ENCODE measurements around the gene SFXN1.
A peak's percentile ranks its signal among the peaks of the same experiment; 100 is the strongest.
"Not testable (repeated sequence)": the region's sequence is repeated elsewhere in the genome, so short reads cannot be mapped to it uniquely, and the experiment has no call there.

Gene SFXN1

DNA sequence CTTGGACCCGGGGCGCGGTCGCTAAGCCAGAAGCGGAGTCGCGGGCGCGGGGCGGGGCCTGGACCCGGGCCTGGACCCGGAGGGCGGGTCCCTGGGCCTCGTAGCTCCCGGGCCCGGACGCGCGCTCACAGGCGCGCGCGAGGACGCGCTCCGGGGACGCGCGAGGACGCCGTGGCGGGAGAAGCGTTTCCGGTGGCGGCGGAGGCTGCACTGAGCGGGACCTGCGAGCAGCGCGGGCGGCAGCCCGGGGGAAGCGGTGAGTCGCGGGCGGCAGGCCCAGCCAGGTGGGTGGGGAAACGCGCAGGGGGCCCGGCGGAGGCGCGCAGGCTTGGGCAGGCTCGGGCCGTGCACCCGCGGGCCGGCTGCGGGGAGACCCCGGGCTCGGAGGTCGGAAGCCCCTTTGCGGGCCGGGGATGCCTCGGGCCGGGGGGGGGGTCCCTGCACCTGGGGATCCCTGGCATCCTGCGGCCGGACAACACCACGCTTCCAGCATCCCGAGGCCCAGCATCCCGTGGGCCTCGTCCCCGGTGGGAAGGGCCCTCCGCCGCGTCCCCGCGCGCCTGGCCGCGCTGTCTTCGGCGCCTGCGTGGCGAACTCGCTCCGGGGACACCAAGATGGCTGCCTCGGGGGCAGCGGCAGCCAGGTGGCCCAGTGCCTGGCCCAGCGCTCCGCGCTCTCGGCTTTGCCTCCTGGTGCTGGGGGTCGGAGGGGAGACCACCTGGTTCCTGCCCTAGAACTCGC lies at the start of gene SFXN1:
TSS of gene SFXN1 (plus strand) at position 177 of the 741 bp plus-strand sequence. CDS start 13,544 bp downstream, outside the sequence.
- DNase-seq, result peak; percentile 68

DNA sequence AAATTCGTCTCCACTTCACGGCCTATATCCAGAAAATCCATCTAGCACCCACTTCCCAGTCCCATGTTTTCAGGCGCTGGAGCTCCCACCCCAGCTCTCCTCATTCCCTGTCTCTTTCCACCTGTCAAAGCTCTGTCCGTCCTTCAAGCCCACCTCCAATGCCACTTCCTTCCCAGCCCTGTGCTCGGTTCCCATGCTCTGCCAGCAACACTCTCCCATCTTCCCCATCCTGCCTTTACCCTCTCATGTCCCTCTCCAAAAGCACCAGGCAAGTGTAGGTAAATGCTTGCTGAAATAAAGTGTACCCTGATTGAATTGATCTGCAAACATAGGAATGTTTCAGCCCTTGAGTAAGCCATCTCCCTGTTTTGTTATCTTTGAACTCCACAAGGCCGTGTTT lies 43.6 kb upstream of the SFXN1 start:
- DNase-seq, result no peak

- DNase-seq, result no peak
Observed at GRCh38 chr5:175436359-175436758, 42.0 kb upstream of the SFXN1 start.

DNA sequence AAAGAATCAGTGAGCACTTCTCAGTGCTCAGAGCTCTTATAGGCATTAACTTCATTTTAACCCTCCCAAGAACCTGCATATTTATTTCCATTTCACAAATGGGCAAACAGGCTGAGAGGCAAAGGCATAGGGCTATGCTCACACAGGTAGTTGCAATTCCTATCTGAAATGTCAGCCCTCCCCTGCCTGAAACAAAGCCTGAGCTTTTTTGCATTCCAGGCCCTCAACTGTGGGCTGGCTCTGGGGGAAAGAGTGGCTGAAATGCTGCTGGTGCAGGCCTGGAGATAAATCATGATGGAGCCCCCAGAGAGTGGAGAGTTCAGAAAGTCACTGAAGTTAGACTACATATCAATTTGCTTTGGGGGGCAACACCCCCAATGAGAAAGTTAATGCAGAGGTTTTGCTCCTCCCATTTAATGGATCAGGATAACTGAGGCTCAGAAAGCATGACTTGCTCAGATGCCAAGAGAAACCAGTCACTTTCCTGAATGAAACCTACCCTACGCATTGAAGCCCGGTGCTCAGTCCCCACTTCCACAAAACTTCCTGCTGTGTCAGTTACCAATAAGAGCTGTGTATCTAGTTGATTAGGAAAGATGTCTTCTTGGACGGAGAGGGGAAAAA lies 40.0 kb upstream of the SFXN1 start:
- no peak for DNase-seq

DNA sequence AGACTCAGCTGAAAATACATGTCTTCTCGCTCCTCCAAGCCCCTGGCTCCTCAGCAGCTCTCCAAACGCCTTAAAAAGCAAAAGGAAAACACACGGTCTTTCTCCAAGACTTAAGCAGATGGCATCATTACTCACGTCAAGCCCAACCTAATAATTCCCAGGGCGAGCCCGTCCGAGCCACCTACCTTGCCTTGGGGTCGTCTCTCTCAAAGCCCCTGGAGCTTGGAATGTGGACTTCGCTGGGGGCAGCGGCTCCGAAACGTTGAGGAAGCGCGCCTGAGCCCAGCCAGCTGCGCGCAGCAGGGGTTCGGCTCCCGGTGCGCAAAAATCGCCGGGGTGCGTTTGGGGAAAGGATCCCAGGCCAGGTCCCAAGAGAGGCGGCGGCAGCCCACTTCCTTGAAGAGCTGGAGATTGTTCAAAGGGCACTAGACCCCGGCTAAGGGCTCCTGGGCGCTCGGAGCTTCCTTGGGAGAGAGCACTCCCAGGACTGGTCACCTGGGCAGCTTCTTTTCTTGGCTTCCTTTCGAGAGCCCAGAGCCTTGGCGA lies 34.8 kb upstream of the SFXN1 start:
- DNase-seq, result no peak

- peak; percentile 38 for DNase-seq
Observed at GRCh38 chr5:175444060-175444904, 34.1 kb upstream of the SFXN1 start, which contains the start of gene DRD1. Gene DRD1, minus strand, starts transcription at chr5:175444182. Its CDS starts 1,083 bp downstream, at chr5:175443099.

GRCh38 chr5:175444905-175445456 lies 33.4 kb upstream of the SFXN1 start:
- no peak for DNase-seq

- not testable (repeated sequence) for DNase-seq
Observed at GRCh38 chr5:175446378-175446777, 32.0 kb upstream of the SFXN1 start.

GRCh38 chr5:175447571-175447970 lies 30.8 kb upstream of the SFXN1 start:
- no peak for DNase-seq

GRCh38 chr5:175448276-175448675 lies 30.1 kb upstream of the SFXN1 start:
- DNase-seq, result no peak

DNA sequence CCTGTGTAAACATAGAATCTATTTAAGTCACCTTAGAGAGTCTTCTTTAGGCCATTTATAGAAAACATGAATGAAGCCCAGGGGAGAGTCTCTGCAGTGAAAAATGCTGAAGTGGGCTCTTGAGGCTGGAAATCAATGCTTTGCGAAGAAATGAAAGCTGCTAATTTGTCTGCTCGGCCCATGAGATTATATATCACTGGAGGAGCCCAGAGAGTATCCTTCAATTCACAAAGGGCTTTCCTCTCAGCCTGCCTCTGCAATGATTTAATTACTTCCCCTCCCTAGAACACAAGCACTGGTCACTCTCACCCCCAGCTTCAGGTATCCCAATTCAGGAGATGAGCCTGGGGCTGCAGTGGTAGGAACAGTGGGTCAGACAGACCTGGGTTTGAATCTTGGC lies 26.2 kb upstream of the SFXN1 start:
- no peak for DNase-seq

DNA sequence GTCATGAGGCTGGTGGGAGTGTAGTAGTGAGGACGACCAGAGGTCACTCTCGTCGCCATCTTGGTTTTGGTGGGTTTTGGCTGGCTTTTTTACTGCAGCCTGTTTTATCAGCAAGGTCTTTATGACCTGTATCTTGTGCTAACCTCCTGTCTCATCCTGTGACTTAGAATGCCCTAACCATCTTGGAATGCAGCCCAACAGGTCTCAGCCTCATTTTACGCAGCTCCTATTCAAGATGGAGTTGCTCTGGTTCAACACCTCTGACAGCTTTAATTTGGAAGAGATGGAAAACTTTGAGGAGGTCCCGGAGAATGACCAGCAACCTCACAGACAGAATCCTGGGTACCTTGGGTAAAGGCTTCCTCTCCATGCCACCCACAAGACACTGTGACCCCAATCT lies 24.0 kb upstream of the SFXN1 start:
- DNase-seq, result not testable (repeated sequence)

DNA sequence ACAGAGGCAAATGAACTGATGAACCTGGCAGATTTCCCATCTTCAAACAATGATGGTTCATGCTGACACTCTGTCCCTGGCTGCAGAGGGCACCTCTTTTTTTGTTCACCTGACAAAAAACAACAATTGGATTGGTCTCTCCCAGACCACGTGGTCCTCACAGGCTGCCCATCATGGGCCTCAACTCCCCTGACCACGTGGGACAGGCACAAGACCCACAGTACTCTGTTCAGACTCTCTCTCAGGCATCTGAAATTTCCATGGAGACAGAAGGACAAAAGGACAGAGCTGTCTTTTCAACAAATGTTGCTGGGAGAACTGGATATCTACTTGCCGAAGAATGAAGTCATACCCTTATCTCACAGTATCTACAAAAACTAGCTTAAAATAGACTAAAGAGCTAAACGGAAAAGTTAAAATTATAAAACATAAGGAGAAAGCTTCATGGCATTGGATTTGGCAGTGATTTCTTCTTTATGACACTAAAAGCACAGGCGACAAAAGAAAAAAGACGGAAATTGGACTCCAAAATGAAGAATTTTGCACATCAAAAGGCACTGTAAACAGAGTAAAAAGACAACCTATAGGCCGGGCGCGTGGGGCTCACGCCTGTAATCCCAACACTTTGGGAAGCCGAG lies 22.1 kb upstream of the SFXN1 start:
- no peak for DNase-seq

- no peak for DNase-seq
Observed at GRCh38 chr5:175457466-175457865, 20.9 kb upstream of the SFXN1 start.

GRCh38 chr5:175460126-175460525 lies 18.2 kb upstream of the SFXN1 start:
- DNase-seq, result no peak

DNA sequence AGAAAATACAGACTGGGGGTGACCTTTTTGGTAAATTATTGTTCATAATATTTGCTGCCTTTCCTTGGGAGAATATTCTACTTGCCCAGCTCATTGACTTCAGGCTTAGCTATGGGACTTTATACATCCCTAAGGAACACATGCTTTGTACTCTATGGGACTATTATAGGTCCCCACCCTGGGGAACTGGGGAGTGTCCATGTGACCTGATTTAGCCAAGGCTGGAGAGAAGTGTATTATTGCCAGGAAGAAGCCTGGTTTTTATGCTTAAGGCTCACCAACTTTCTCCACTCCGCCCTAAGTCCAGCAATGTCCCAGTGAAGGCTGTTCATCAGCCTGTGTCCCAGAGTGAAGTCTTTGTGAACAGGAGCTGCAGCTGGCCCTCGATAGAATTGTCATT lies 17.8 kb upstream of the SFXN1 start:
- DNase-seq, result no peak

GRCh38 chr5:175461370-175461769 lies 17.0 kb upstream of the SFXN1 start:
- no peak for DNase-seq

DNA sequence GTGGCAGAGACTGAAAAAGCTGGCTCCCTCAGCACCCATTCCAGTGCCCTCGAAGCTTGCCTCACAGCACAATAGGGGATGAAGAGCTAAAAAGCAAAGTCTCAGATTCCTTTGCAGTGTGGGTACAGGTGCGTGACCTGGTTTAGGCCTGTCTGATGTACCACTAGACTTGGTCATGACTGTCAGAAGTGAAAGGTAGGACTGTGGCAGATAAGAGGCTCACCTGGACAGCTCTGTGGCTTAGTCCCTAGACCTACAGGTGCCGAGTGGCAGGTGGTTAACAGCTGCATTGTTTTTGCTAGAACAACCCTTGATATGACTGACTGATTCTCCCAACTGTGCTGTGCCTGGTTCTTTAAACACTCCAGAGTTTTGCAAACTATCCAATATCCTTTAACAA lies 14.7 kb upstream of the SFXN1 start:
- DNase-seq, result no peak

- DNase-seq, result peak; percentile 59
Observed at GRCh38 chr5:175464074-175464941, 14.1 kb upstream of the SFXN1 start.

GRCh38 chr5:175464942-175465233 lies 13.5 kb upstream of the SFXN1 start:
- DNase-seq, result no peak

GRCh38 chr5:175465282-175465681 lies 13.1 kb upstream of the SFXN1 start:
- no peak for DNase-seq
